ENCODE data around the gene PI4KA. TPM values are rescaled to one million over a fixed set of nuclear protein-coding genes. Genes with fewer than 3 reads are reported as not detected.

The PI4KA gene
- total RNA-seq, 3 donors from 2014 or later, result 62.7 to 103 (median 73.5) TPM

- TF ChIP-seq CTCF (IDR thresholded peaks at IDR 0.05) (no peak), POLR2AphosphoS5 (IDR thresholded peaks at IDR 0.05) (no peak), POLR2A (IDR thresholded peaks at IDR 0.05) (no peak)
- no peaks in the 10 kb centered on the region for H3K36me3 ChIP-seq
- intact Hi-C loops (cut with DNase I; ENCODE audit: low total_unique reads), result no loop called here
- H3K27me3 ChIP-seq, result no peaks in the 10 kb centered on the region
- no peaks in the 10 kb centered on the region for H3K9me3 ChIP-seq
- H3K4me3 ChIP-seq, result no peak overlapping the region
- no peaks in the 10 kb centered on the region for H3K4me1 ChIP-seq
- no peak overlapping the region for H3K27ac ChIP-seq
- no peak for DNase-seq (ENCODE audit: low spot score in 2 of 2)
Measured at GRCh38 chr22:20890975-20891374, 32.4 kb upstream of the PI4KA start.

GRCh38 chr22:20889904-20890540 lies 31.4 kb upstream of the PI4KA start:
- TF ChIP-seq POLR2A (IDR thresholded peaks at IDR 0.05) (no peak), POLR2AphosphoS5 (IDR thresholded peaks at IDR 0.05) (no peak), CTCF (IDR thresholded peaks at IDR 0.05) (no peak)
- H3K27me3 ChIP-seq, result no peaks in the 10 kb centered on the region
- H3K4me3 ChIP-seq, result no peak overlapping the region
- no peaks in the 10 kb centered on the region for H3K9me3 ChIP-seq
- no peaks in the 10 kb centered on the region for H3K4me1 ChIP-seq
- H3K27ac ChIP-seq, result no peak overlapping the region
- intact Hi-C loops (cut with DNase I; ENCODE audit: low total_unique reads), result no loop called here
- DNase-seq (ENCODE audit: low spot score in 2 of 2), result no peak
- H3K36me3 ChIP-seq, result no peaks in the 10 kb centered on the region

- Histone ChIP-seq H3K4me1 (no peaks in the 10 kb centered on the region), H3K9me3 (no peaks in the 10 kb centered on the region), H3K27me3 (no peaks in the 10 kb centered on the region), H3K4me3 (no peak overlapping the region), H3K27ac (no peak overlapping the region), H3K36me3 (no peaks in the 10 kb centered on the region)
- DNase-seq (ENCODE audit: low spot score in 2 of 2), result no peak
- TF ChIP-seq CTCF (IDR thresholded peaks at IDR 0.05) (no peak), POLR2A (IDR thresholded peaks at IDR 0.05) (no peak), POLR2AphosphoS5 (IDR thresholded peaks at IDR 0.05) (no peak)
- intact Hi-C loops (cut with DNase I; ENCODE audit: low total_unique reads), result no loop called here
Measured at GRCh38 chr22:20889025-20889704, 30.6 kb upstream of the PI4KA start.

- intact Hi-C loops (cut with DNase I; ENCODE audit: low total_unique reads), result no loop called here
- Histone ChIP-seq H3K27ac (no peak overlapping the region), H3K4me3 (no peak overlapping the region), H3K9me3 (no peaks in the 10 kb centered on the region), H3K36me3 (peaks cover 11% of the 10 kb centered on the region), H3K4me1 (no peaks in the 10 kb centered on the region), H3K27me3 (no peaks in the 10 kb centered on the region)
- no peak for DNase-seq (ENCODE audit: low spot score in 2 of 2)
- no peak for TF ChIP-seq POLR2AphosphoS5 (IDR thresholded peaks at IDR 0.05)
- TF ChIP-seq CTCF (IDR thresholded peaks at IDR 0.05), result no peak
- no peak for TF ChIP-seq POLR2A (IDR thresholded peaks at IDR 0.05)
Measured at GRCh38 chr22:20887375-20887774, 28.8 kb upstream of the PI4KA start.

- Histone ChIP-seq H3K36me3 (peaks cover 11% of the 10 kb centered on the region), H3K9me3 (no peaks in the 10 kb centered on the region), H3K4me1 (no peaks in the 10 kb centered on the region), H3K27ac (peak overlapping the region; percentile 55 to 88), H3K27me3 (no peaks in the 10 kb centered on the region), H3K4me3 (no peak overlapping the region)
- intact Hi-C loops (cut with DNase I; ENCODE audit: low total_unique reads), result no loop called here
- TF ChIP-seq CTCF (IDR thresholded peaks at IDR 0.05) (peak; percentile 50 to 88 (median 81)), POLR2A (IDR thresholded peaks at IDR 0.05) (no peak), POLR2AphosphoS5 (IDR thresholded peaks at IDR 0.05) (peak in 2 of 3 donors; percentile 43 to 46)
- DNase-seq (ENCODE audit: low spot score in 2 of 2), result peak; percentile 59 to 80
Measured at GRCh38 chr22:20885557-20886323, 27.1 kb upstream of the PI4KA start.

All from breast epithelium (tissue), 4 donors.